Measurements from ENCODE around the gene ARHGAP40.
A peak's percentile ranks its signal among the peaks of the same experiment; 100 is the strongest.

Gene ARHGAP40

GRCh38 chr20:38670786-38671185, 69.2 kb downstream of the ARHGAP40 start:
- H3K27me3 Mint-ChIP-seq: peaks cover 68% of the 10 kb centered on the region
- H3K4me1 Mint-ChIP-seq: peaks cover 6% of the 10 kb centered on the region
- no peak for ATAC-seq
- no peaks in the 10 kb centered on the region for H3K36me3 Mint-ChIP-seq
- no peak overlapping the region for H3K27ac Mint-ChIP-seq
- no peak overlapping the region for H3K4me3 Mint-ChIP-seq
- H3K9me3 Mint-ChIP-seq: peaks cover 4% of the 10 kb centered on the region

GRCh38 chr20:38671186-38671585, 69.6 kb downstream of the ARHGAP40 start:
- Mint-ChIP-seq H3K9me3 (peaks cover 4% of the 10 kb centered on the region), H3K36me3 (no peaks in the 10 kb centered on the region), H3K27ac (no peak overlapping the region), H3K4me1 (peaks cover 6% of the 10 kb centered on the region), H3K27me3 (peaks cover 64% of the 10 kb centered on the region), H3K4me3 (no peak overlapping the region)
- ATAC-seq: no peak

DNA sequence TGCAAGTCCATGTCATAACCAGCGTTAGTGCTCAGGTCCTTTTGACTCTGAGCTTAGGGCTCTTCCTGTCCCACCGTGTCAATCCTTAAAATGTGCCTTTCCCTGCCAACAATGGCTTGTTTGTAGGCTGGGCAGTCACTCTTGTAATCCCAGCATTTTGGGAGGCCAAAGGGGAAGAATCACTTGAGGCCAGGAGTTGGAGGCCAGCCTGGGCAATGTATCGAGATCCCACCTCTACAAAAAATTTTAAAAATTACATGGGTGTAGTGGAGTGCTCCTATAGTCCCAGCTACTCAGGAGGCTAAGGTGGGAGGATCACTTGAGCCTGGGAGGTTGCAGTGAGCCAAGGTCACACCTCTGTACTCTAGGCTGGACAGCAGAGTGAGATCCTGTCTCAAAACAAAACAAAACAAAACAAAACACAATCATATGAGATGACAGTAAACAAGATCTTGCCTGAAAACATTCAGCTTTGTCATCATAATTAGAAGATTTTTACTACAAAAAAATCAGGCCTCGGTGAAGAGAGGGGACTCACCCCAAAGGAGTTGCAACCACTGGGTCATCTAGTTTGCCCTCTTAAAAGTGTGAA, 70.2 kb downstream of the ARHGAP40 start:
- ATAC-seq: no peak
- no peak overlapping the region for H3K4me3 Mint-ChIP-seq
- peaks cover 6% of the 10 kb centered on the region for H3K4me1 Mint-ChIP-seq
- no peaks in the 10 kb centered on the region for H3K36me3 Mint-ChIP-seq
- peaks cover 59% of the 10 kb centered on the region for H3K27me3 Mint-ChIP-seq
- peaks cover 4% of the 10 kb centered on the region for H3K9me3 Mint-ChIP-seq
- no peak overlapping the region for H3K27ac Mint-ChIP-seq

DNA sequence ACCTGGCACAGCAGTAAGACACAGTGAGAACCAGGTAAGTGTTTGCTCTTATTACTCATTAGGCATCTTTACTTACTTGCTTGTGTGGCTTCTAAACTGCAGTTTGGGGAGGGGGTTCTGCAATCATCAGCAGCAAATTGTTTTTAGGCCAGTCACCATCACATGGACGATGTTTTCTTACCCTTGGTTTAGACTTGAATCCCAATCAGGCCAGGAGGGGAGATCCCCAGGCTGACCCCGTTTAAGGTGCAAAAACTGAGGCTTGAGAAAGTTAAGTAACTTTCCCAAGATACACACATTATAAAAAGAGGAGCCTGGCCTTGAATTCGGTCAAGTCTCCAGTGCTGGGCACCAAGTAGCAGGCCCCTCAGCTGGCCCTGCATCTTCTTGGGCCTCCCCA, 70.9 kb downstream of the ARHGAP40 start:
- H3K4me3 Mint-ChIP-seq: no peak overlapping the region
- ATAC-seq: no peak
- H3K27ac Mint-ChIP-seq: no peak overlapping the region
- H3K36me3 Mint-ChIP-seq: no peaks in the 10 kb centered on the region
- peaks cover 4% of the 10 kb centered on the region for H3K9me3 Mint-ChIP-seq
- peaks cover 56% of the 10 kb centered on the region for H3K27me3 Mint-ChIP-seq
- peaks cover 6% of the 10 kb centered on the region for H3K4me1 Mint-ChIP-seq

DNA sequence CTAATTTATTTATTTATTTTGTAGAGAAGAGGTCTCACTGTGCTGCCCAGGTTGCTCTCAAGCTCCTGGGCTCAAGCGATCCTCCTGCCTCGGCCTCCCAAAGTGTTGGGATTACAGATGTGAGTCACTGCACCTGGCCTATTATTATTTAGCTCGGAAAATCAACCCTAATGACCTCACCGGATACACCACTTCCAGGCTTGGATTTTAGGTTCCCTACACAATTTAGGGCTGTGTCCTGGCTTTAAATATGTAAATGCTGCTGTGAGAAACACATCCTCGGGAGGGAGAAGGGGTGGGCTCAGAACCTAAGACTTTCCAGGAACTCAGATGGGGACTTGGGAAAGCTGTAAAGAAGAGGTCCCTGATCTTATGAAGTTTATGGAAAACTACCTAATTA, 71.7 kb downstream of the ARHGAP40 start:
- Mint-ChIP-seq H3K4me1 (peaks cover 6% of the 10 kb centered on the region), H3K36me3 (no peaks in the 10 kb centered on the region), H3K9me3 (peaks cover 4% of the 10 kb centered on the region), H3K27me3 (peaks cover 49% of the 10 kb centered on the region), H3K27ac (peak overlapping the region; percentile 31), H3K4me3 (peak overlapping the region; percentile 81)
- ATAC-seq: no peak

DNA sequence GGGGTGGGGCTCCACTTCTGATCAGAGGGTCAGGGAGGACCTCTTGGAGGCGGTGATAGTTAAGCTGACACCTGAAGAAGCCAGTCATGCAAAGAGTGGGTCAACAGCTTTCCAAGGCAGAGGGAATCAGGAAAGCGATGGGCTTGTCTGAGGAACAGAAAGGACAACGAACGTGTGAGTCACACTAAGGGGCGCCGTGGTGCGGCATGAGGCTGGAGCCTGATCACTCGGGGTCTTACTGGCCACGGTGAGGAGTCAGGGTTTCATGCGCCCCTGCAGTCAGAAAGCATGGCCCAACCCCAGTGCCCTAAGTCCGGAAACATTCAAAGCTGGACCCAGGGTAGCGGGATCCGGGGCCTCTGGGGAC, 72.1 kb downstream of the ARHGAP40 start:
- Mint-ChIP-seq H3K4me1 (peaks cover 6% of the 10 kb centered on the region), H3K36me3 (no peaks in the 10 kb centered on the region), H3K9me3 (peaks cover 4% of the 10 kb centered on the region), H3K4me3 (peak overlapping the region; percentile 81), H3K27ac (peak overlapping the region; percentile 31), H3K27me3 (peaks cover 44% of the 10 kb centered on the region)
- ATAC-seq: peak; percentile 5

DNA sequence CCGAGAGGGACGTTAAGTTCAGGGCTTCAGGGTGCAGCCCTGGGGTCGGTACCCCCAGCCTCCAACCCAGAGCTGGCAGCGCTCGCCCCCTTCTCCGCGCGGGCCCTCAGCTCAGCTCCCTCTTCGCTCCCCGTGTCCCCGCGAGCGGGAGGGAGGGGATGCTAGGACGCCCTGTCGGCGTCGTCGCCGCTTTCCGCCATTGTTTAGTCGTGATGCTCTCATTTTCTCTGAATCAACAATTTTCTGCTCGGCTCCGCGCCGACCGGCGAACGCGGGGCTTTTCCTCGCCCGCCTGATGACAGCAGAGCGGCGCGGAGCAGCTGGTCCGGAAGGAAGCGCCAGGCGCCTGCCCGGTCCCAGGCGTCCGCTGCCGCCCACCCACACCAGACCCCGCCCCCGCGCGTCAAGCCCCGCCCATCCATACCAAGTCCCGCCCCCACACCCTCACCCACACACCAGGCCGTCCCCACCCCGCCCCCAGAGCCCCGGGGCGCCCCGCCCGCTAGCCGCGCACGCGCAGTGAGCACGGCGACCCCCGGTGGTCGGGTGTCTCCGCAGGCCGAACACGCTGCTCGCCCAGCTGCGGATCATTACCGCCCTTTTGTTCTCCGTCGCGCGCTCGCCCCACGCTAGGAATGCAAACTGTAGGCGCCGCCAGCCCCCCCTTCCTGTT, 72.6 kb downstream of the ARHGAP40 start:
- Mint-ChIP-seq H3K27me3 (peaks cover 39% of the 10 kb centered on the region), H3K36me3 (no peaks in the 10 kb centered on the region), H3K27ac (peak overlapping the region; percentile 31), H3K4me3 (peak overlapping the region; percentile 81), H3K9me3 (peaks cover 4% of the 10 kb centered on the region), H3K4me1 (peaks cover 6% of the 10 kb centered on the region)
- peak; percentile 79 for ATAC-seq

- Mint-ChIP-seq H3K9me3 (peaks cover 1% of the 10 kb centered on the region), H3K36me3 (no peaks in the 10 kb centered on the region), H3K27ac (peak overlapping the region; percentile 31), H3K4me1 (peaks cover 6% of the 10 kb centered on the region), H3K4me3 (peak overlapping the region; percentile 73), H3K27me3 (peaks cover 35% of the 10 kb centered on the region)
- no peak for ATAC-seq
Measured at GRCh38 chr20:38674765-38675133, 73.1 kb downstream of the ARHGAP40 start.

- ATAC-seq: no peak
Measured at GRCh38 chr20:38676576-38676975, 75.0 kb downstream of the ARHGAP40 start.

DNA sequence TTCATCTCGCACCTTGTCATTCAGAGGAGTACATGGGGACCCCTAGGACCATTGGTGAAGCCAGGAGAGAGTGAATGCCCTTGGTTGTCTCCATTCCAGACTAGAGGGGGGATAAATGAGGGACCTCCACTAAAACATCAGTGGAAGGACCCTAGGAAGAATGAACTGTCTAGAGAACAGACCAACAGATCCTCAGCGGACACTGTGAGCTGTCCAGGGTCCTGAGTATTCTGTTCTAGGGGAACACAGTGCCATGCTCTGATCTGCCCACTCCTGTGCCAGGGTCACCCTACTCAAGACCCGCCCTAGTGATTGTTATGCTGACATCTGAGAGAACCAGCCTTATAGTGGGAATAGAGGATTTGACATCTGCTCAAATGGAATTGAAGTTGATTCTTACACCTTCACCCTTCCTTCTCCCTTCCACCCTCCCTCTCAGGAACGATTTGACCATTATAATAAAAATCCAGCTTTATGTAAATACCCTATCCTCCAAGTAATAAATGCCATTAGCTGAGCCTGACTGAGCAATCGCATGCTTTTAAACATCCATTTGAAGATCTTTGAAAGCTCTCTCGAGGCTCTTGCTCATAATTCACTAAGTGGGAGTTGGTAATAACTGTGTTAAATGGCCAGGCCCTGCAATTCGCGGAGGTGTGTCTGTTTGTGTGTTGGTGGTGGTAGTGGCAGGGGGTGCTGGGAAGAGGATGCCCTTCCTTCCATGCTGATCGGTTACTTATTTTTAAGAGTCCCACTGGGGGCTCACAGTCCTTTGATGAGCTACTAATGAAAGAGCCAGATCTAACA, 79.1 kb downstream of the ARHGAP40 start:
- Mint-ChIP-seq H3K27me3 (peaks cover 60% of the 10 kb centered on the region), H3K4me3 (no peak overlapping the region), H3K36me3 (no peaks in the 10 kb centered on the region), H3K27ac (no peak overlapping the region), H3K9me3 (peaks cover 3% of the 10 kb centered on the region), H3K4me1 (no peaks in the 10 kb centered on the region)
- no peak for ATAC-seq

More at GRCh38 chr20:38676576-38676975, 75.0 kb downstream of the ARHGAP40 start:
- H3K27me3 Mint-ChIP-seq: peaks cover 44% of the 10 kb centered on the region
- H3K36me3 Mint-ChIP-seq: no peaks in the 10 kb centered on the region
- no peak overlapping the region for H3K27ac Mint-ChIP-seq
- H3K4me1 Mint-ChIP-seq: peaks cover 6% of the 10 kb centered on the region
- H3K9me3 Mint-ChIP-seq: peaks cover 3% of the 10 kb centered on the region
- no peak overlapping the region for H3K4me3 Mint-ChIP-seq

- Mint-ChIP-seq H3K4me3 (no peak overlapping the region), H3K4me1 (no peaks in the 10 kb centered on the region), H3K27ac (no peak overlapping the region), H3K36me3 (no peaks in the 10 kb centered on the region), H3K27me3 (peaks cover 98% of the 10 kb centered on the region), H3K9me3 (no peaks in the 10 kb centered on the region)
- ATAC-seq: no peak
Measured at GRCh38 chr20:38685271-38685670, 83.7 kb downstream of the ARHGAP40 start.

- H3K4me3 Mint-ChIP-seq: no peak overlapping the region
- H3K36me3 Mint-ChIP-seq: no peaks in the 10 kb centered on the region
- H3K4me1 Mint-ChIP-seq: no peaks in the 10 kb centered on the region
- no peaks in the 10 kb centered on the region for H3K9me3 Mint-ChIP-seq
- no peak overlapping the region for H3K27ac Mint-ChIP-seq
- ATAC-seq: no peak
- H3K27me3 Mint-ChIP-seq: peaks cover 98% of the 10 kb centered on the region
Measured at GRCh38 chr20:38685853-38686473, 84.4 kb downstream of the ARHGAP40 start.

GRCh38 chr20:38692436-38693411, 91.1 kb downstream of the ARHGAP40 start:
- Mint-ChIP-seq H3K27me3 (peaks cover 40% of the 10 kb centered on the region), H3K27ac (no peak overlapping the region), H3K4me1 (no peaks in the 10 kb centered on the region), H3K4me3 (no peak overlapping the region), H3K9me3 (peaks cover 3% of the 10 kb centered on the region), H3K36me3 (no peaks in the 10 kb centered on the region)
- ATAC-seq: no peak

DNA sequence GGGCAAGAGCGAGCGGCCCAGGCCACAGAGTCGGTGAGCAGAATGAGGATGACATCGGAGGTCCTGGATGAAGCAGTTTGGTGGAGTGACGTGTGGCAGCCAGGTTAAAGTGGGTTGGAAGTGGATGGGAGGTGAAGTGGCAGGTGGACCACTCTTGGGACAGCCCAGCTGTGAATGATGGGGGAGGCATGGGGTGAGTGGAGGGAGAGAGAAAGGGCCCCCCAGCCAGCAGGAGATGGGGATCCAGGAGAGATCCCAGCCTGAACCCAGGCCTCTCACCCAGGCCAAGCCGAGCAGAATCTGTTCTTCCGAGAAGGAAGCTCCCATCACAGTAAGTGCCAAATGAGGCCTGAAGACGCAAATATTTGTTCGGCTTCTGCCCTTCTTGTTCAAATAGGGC, 95.7 kb downstream of the ARHGAP40 start:
- H3K4me3 Mint-ChIP-seq: no peak overlapping the region
- peaks cover 2% of the 10 kb centered on the region for H3K9me3 Mint-ChIP-seq
- H3K4me1 Mint-ChIP-seq: no peaks in the 10 kb centered on the region
- no peak for ATAC-seq
- H3K36me3 Mint-ChIP-seq: no peaks in the 10 kb centered on the region
- no peak overlapping the region for H3K27ac Mint-ChIP-seq
- H3K27me3 Mint-ChIP-seq: peaks cover 15% of the 10 kb centered on the region
